ENCODE data around the gene TMEM259. TPM values are rescaled to one million over a fixed set of nuclear protein-coding genes. Genes with fewer than 3 reads are reported as not detected.
A peak's percentile ranks its signal among the peaks of the same experiment; 100 is the strongest.

Gene TMEM259
- total and polyA plus RNA-seq, 9 of the 15 experiments (the other 6 are each of a cell fraction or from before 2014, with no cell fraction given), result 0.52 to 231 (median 63.6) TPM

GRCh38 chr19:1027650-1028061, 6.7 kb upstream of the TMEM259 start (continued):
- no peak for TF ChIP-seq CHD4 (IDR thresholded peaks at IDR 0.05; ENCODE audit: insufficient read depth, insufficient replicate concordance, low read depth, low read length, poor library complexity, severe bottlenecking)
- TF ChIP-seq NUFIP1 (IDR thresholded peaks at IDR 0.05; ENCODE audit: partially characterized antibody), result no peak
- 0 out of 2 replicates have a peak, but pooled peaks have one; percentile 45 for TF ChIP-seq PRMT5 (CRISPR knock-in tag; IDR thresholded peaks at IDR 0.05)
- TF ChIP-seq ADNP (tag; IDR thresholded peaks at IDR 0.05), result 0 out of 2 replicates have a peak, but pooled peaks have one; percentile 51

- H2AFZ ChIP-seq (ENCODE audit: low read depth, low read length), result peak overlapping the region; percentile 46
- WGBS (ENCODE audit: insufficient coverage, low coverage, missing lambda C conversion rate), result 2% methylated on average over 28 of the region's 36 CpGs
- intact Hi-C loops (cut with micrococcal nuclease), result no loop called here
- no peak for TF ChIP-seq MEF2A (IDR thresholded peaks at IDR 0.05; ENCODE audit: control insufficient read depth, low read depth, low read length)
- TF ChIP-seq SPI1 (IDR thresholded peaks at IDR 0.05; ENCODE audit: borderline replicate concordance, low read depth, low read length), result peak; percentile 88
- peak; percentile 90 for TF ChIP-seq ZFP36 (IDR thresholded peaks at IDR 0.05; ENCODE audit: low read depth, low read length, partially characterized antibody)
- TF ChIP-seq HDAC1 (IDR thresholded peaks at IDR 0.05), result 0 out of 4 replicates have a peak, but pooled peaks of 1 of the 2 experiments have one; percentile 27
- TF ChIP-seq ZBTB7A (IDR thresholded peaks at IDR 0.05; ENCODE audit: borderline replicate concordance, control insufficient read depth, low read depth, low read length), result peak; percentile 91
- TF ChIP-seq PTTG1 (tag; IDR thresholded peaks at IDR 0.05; ENCODE audit: low read depth), result no peak
- TF ChIP-seq RBFOX2 (IDR thresholded peaks at IDR 0.05; ENCODE audit: low read depth, low read length), result peak; percentile 80
- TF ChIP-seq PHB (CRISPR knock-in tag; IDR thresholded peaks at IDR 0.05), result no peak
- TF ChIP-seq DPF2 (IDR thresholded peaks at IDR 0.05), result peak; percentile 47; the same call in 1 of the 2 replicates
- TF ChIP-seq BHLHE40 (IDR thresholded peaks at IDR 0.05; ENCODE audit: low read length), result 0 out of 2 replicates have a peak, but pooled peaks have one; percentile 16
- no peak for TF ChIP-seq GABPA (tag; conservative IDR thresholded peaks at IDR 0.05; ENCODE audit: low read depth)
- TF ChIP-seq GATAD2B (IDR thresholded peaks at IDR 0.05; ENCODE audit: borderline replicate concordance), result peak; percentile 10; the same call in 1 of the 2 replicates
- TF ChIP-seq ZNF197 (CRISPR knock-in tag; IDR thresholded peaks at IDR 0.05; ENCODE audit: low read depth), result peak; percentile 56; the same call in 1 of the 2 replicates
- TF ChIP-seq TARDBP (IDR thresholded peaks at IDR 0.05), result 0 out of 2 replicates have a peak, but pooled peaks have one; percentile 5
- peak; percentile 30; the same call in 1 of the 2 replicates for TF ChIP-seq NKRF (IDR thresholded peaks at IDR 0.05; ENCODE audit: borderline replicate concordance)
Measured at GRCh38 chr19:1026783-1027649, 6.1 kb upstream of the TMEM259 start.

More at GRCh38 chr19:1026783-1027649, 6.1 kb upstream of the TMEM259 start:
- Histone ChIP-seq H3K27ac (ENCODE audit: extremely low read depth, low read depth, low read length) (peak overlapping the region; percentile 98), H3K36me3 (ENCODE audit: control insufficient read depth, insufficient read depth, low read length) (peaks cover 14% of the 10 kb centered on the region; the same call in 1 of the 3 replicates), H3K27me3 (ENCODE audit: control insufficient read depth in 2 of 2, insufficient read depth in 2 of 2, low read length in 2 of 2) (no peaks in the 10 kb centered on the region), H3K4me2 (ENCODE audit: insufficient read depth, low read length) (peak overlapping the region; percentile 77), H4K20me1 (replicated peaks; ENCODE audit: control insufficient read depth, insufficient read depth, low read length) (no peaks in the 10 kb centered on the region), H3K4me3 (peak overlapping the region; percentile 87), H3K9ac (ENCODE audit: insufficient read depth in 1 of 2, low read depth in 2 of 2, low read length in 2 of 2) (peak overlapping the region; percentile 87 to 93), H3K4me1 (replicated peaks in 1 of 2; ENCODE audit: control insufficient read depth in 2 of 2, insufficient read depth in 2 of 2, low read length in 2 of 2) (peaks cover 22 to 68% of the 10 kb centered on the region in 2 experiments), H3K9me3 (replicated peaks; ENCODE audit: control insufficient read depth, insufficient read depth, low read depth, low read length) (no peaks in the 10 kb centered on the region), H3K9me1 (ENCODE audit: control insufficient read depth, insufficient read depth, low read length) (no peaks in the 10 kb centered on the region), H3K79me2 (ENCODE audit: control insufficient read depth, insufficient read depth, low read length) (peaks cover 43% of the 10 kb centered on the region)
- FAIRE-seq, result peak; percentile 61
- peak in 1 of 4 experiments; percentile 59 for DNase-seq (ENCODE audit: extremely low read depth in 1 of 4, low spot score in 3 of 4)
- ChIA-PET POLR2A (interaction anchor here (0.5 to 8.5 kb wide), 17 partner anchors 10 to 1236 kb away, joined by 3 to 176 read pairs (median 4); partner anchors contain the start of gene ABCA7), CTCF (ENCODE audit: low intra/inter-chr PET ratio) (no interaction called here)
- ATAC-seq, result peak; percentile 14
- in situ Hi-C loops (cut with MboI), result no loop called here
- TSS peak; percentile 83 for BruUV-seq (replicated peaks)
